Astrocyte of the hippocampus (primary cell): Measurements from ENCODE around the gene FARP2.

ENCODE experiments used
- DNase-seq: peaks from one replicate; pipeline ENCODE4 v3.0.0; 2011; ENCODE audit warnings: low read depth, low spot score

Gene FARP2

DNA sequence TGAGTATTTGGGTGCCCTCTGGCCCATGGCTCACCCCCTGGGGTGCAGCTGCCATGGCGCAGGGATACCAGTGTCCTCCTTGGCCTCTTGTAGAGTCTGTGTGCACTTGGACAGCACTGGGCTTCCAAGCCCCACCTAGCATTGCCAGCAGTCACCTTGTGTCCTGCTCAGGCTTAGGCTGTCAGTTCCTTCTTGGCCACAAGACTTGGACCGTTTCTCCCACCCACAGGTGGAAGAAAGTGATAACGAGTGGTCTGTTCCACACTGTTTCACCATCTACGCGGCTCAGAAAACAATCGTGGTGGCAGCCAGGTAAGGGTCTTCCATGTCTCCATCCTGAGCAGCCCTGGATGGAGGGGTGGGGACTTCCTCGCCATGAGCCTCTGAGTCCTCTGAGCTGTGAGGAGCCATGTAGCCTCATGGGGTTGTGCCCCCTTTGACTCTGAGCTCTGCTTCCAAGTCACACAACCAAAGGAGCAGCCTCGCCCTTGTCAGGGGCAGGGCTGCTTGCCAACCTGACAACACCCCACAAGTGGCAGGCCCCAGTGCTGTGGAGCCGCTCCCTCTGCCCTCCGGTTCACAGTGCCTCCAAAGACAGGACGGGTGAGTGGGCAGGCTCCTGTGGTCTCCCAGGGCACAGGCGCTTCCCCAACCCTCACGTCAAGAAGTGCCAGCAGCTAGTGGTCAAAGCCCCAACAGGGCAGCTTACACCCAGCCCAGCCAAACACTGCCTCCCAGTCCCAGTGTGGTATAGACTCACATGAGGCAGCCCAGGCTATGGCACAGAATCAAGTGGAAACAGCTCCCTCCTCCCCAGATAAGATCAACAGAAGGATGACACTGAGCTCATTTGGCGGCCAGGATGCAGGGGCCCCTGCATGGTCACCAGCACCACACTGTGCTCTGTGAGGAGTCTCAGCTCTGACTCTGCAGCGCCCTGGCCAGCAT is 133.9 kb downstream of the FARP2 start:
- no peak for DNase-seq

GRCh38 chr2:241490825-241491506 is 134.9 kb downstream of the FARP2 start:
- no peak for DNase-seq

DNA sequence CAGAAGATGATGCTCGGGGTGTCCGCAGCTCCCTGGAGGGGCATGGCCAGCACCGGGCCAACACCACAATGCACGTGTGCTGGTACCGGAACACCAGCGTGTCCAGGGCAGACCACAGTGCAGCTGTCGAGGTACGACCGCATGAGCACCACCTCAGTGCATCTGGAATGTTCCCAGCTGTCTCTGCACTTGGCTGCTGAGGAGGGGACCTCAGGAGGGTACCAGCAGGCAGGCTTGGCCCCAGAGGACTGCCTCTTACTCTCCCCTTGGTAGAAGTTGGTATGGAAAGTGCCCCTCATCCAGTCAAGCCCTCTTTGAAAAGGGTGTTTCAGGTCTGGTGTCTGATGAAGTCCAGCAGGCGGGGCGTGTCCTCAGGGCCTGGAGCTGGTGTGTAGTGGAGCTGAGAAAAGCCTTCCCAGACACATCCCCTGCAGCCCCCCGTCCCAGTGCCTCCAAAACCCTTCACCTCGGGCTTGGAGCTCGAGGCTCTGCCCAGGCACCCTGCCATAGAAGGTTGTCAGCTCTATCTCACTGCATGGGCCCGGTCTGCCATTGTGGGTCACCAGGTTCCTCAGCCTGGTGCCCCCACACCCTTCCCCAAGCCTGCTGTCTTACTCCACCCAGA is 135.6 kb downstream of the FARP2 start:
- no peak for DNase-seq

- no peak for DNase-seq
Observed at GRCh38 chr2:241492174-241492565, 136.1 kb downstream of the FARP2 start.

DNA sequence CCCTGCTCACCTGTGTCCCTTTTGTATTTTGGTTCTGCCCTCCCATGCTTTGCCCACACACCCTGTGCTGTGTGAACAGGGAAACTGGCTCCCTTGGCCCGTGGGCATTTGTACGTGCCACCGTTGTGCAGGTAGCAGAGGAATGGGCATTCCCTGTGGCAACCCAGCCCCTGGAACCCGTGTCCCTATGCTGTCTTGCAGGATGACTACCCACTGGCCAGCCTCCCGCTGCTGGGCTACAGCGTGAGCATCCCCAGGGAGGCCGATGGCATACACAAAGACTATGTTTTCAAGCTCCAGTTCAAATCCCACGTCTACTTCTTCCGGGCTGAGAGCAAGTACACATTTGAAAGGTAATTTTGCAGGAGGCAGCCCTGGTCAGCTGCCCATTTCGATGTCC is 137.0 kb downstream of the FARP2 start:
- DNase-seq = no peak

GRCh38 chr2:241494311-241494908 is 138.3 kb downstream of the FARP2 start:
- DNase-seq = no peak

GRCh38 chr2:241495172-241496002 is 139.3 kb downstream of the FARP2 start:
- DNase-seq = no peak

DNA sequence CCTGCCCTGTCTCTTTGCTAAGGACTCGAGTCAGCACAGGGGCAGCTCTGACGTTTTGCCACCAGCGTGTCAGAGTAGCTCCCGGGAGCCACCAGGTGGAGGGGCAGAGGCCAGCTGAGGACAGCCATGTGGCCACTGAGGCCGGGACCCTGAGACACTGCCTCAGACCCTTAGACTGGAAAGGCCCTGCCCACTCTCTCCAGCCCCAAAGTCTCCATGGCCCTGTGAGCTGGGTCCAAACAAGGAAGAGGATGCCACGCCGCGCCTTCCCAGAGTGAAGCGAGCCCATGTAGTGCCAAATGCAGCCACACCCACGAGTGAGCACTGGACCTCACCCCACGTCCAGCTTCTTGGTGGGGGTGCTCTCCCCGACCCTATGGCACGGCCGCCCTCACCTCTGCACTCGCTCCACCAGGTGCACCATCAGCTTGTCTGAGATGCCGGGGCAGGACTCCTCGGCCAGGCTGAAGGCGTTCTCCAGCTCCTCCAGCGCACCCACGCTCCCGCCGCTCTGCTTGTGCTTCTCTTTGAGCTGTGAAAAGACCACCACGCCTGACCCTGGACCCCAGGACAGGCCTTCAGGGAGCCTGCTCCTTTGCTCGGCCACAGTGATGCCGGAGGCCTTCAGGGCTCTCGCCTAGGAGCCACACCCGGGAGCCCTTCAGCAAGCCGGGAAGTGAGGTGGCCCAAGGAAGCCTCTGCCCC is 140.1 kb downstream of the FARP2 start:
- no peak for DNase-seq

GRCh38 chr2:241496904-241497877 is 141.1 kb downstream of the FARP2 start:
- no peak for DNase-seq

DNA sequence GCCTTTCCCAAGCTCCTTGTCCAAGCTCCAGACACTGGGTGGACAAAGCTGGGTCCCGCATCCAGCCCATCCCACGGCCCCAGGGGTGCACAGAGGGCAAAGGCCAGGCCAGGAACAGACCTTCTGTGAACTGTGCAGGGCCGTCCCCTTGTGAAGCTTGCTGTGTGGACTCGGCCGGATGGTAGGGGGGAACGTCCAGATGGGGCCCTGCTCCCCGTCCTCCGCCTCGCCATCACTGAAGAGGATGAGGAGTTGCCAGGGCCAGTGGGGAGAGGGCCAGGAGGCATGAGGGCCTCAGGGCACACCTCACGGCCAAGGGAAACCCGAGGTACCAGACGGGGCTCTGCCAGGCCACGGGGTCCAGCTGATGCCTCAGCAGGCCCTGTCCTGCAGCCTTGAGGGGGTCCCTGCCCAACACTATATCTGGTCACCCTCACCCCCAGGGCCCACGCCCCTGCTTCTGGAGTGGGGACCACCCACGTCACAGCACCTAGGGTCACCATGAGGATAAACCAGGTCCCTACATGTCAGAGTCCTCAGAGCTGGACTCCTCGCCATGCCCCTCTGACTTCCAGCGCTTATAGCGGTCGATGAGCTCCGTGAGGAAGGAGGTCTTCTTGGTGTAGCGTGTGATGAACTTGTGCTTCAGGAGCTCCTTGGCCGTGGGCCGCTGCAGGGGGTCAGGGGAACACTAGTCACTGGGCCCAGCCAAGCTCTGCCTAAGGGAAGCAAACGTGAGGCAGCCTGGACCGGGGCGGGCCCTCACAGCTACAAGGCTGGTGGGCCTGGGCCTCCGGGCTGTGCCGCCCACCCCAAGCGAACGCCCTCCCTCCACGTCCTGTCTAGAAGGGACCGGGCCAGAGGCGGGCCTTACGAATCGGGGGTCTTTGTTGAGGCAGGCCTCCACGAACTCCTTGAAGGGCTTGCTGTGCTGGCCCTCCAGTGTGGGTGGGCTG is 142.3 kb downstream of the FARP2 start:
- no peak for DNase-seq

DNA sequence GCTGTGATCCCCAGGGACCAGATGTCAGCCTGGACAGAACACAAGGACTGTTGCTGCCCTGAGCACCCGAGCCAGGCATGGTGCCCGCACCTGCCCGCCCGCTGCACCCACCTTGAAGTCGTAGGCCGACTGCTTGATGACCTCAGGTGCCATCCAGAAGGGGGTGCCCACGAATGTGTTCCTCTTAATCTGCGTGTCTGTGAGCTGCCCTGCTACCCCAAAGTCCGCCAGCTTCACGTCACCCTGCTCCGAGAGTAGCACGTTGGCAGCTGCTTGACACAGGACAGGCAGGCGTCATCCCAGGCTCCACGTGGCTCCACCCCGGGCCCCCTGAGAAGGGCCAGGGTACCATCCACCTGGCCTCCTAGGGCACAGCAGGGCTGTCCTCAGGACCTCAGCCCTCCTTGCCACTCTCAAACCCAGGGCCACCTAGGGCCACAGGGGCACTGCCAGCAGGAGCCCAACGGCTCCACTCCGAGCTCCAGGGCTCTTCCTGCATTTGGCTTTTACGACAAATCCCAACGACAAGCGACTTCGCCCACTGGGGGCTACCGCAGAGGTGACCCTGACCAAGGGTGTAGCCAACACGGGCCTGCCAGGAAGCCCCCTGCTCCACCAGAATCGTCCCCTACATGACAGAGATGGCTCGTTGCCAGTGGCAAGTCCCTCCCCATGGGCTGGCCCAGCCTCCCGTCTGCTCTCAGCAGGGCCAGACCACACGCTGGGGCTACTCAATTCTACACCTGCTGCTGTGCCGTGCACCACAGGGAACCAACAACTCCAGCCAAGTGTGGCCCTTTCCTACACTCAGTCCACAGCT is 143.3 kb downstream of the FARP2 start:
- DNase-seq = no peak

GRCh38 chr2:241500016-241500415 is 143.9 kb downstream of the FARP2 start:
- no peak for DNase-seq

- DNase-seq = no peak
Observed at GRCh38 chr2:241500431-241500975, 144.4 kb downstream of the FARP2 start.

GRCh38 chr2:241501099-241501541 is 145.0 kb downstream of the FARP2 start:
- DNase-seq = no peak

GRCh38 chr2:241501551-241501950 is 145.5 kb downstream of the FARP2 start:
- no peak for DNase-seq

DNA sequence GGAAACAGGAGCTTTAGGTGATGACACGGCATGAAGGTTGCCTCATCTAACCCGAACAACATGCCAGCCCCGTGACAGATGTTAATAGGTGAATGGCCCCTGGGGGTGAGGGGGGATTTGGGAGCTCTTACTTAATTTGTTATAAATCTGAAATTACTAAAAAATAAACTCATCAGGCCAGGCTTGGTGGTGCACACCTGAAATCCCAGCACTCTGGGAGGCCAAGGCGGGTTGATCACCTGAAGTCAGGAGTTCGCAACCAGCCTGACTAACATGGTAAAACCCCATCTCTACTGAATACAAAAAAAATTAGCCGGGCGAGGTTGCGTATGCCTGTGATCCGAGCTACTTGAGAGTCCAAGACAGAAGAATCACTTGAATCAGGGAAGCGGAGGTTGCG is 146.2 kb downstream of the FARP2 start:
- no peak for DNase-seq
